K562 (cell line): ENCODE measurements around the gene KMT2E. TPM values are rescaled to one million over a fixed set of nuclear protein-coding genes. Genes with fewer than 3 reads are reported as not detected.

Source experiments
- EP300 ChIP-seq: IDR thresholded peaks from 2 replicates; pipeline ENCODE4 v1.6.1; 2012; ENCODE audit warnings: low read length, improper control_type of control experiment
- ETV6 ChIP-seq, 3 experiments: fragments of 150-350 bp in 1 of 3; sonication (generic) in 1 of 3; formaldehyde crosslinking in 1 of 3; IDR thresholded peaks; 2 replicates each; pipeline versions ENCODE4 v1.6.1 to v1.8.0; 2014 to 2022; ENCODE audit warnings: borderline replicate concordance in 2 of 3, low read depth in 2 of 3, antibody characterized with exemption in 1 of 3, low read length in 1 of 3, mild to moderate bottlenecking in 1 of 3, missing genetic modification reagents in 1 of 3
- FOXM1 ChIP-seq, 2 experiments: fragments of 450-650 bp in 1 of 2; sonication (generic) in 1 of 2; formaldehyde crosslinking in 1 of 2; IDR thresholded peaks; 2 replicates each; pipeline versions ENCODE4 v1.6.1 to v1.9.0; 2017 to 2022; ENCODE audit warnings: low read depth in 2 of 2, mild to moderate bottlenecking in 2 of 2, missing genetic modification reagents in 1 of 2, moderate library complexity in 1 of 2
- FOXO4 ChIP-seq: fragments of 450-650 bp; formaldehyde crosslinking; IDR thresholded peaks from 2 replicates; pipeline ENCODE4 v1.4.0; 2020; ENCODE audit warnings: mild to moderate bottlenecking, moderate library complexity
- LARP7 ChIP-seq: fragments of 450-650 bp; IDR thresholded peaks from 2 replicates; pipeline ENCODE4 v1.6.1; 2016
- MAFK ChIP-seq: IDR thresholded peaks from 2 replicates; pipeline ENCODE4 v1.6.1; 2011; ENCODE audit warnings: low read length, improper control_type of control experiment
- MCM7 ChIP-seq, 2 experiments: fragments of 450-650 bp; IDR thresholded peaks; 2 replicates each; pipeline ENCODE4 v1.6.1; 2016 to 2018
- MEF2A ChIP-seq: IDR thresholded peaks from 2 replicates; pipeline ENCODE4 v1.6.1; 2011; ENCODE audit warnings: low read depth, mild to moderate bottlenecking, low read length, moderate library complexity; ENCODE audit not compliant: control insufficient read depth
- SMARCE1 ChIP-seq: fragments of 450-650 bp; IDR thresholded peaks from 2 replicates; pipeline ENCODE4 v1.7.1; 2016; ENCODE audit warnings: mild to moderate bottlenecking
- ZNF436 ChIP-seq: fragments of 250-450, 450-650 bp; sonication (Bioruptor Pico); formaldehyde crosslinking; IDR thresholded peaks from 2 replicates; pipeline ENCODE4 v1.7.0; 2020; ENCODE audit warnings: mild to moderate bottlenecking
- polyA plus RNA-seq, 8 experiments: library from polyadenylated mRNA; depleted of rRNA in 4 of 8; stranded (reverse) in 5 of 8; unstranded in 3 of 8; fragments of >200 nt; fragmentation: Nextera tagmentation in 2 of 8; fragmentation: Illumina TruSeq in 1 of 8; extraction: Ambion mirVana in 2 of 8; extraction: Trizol in 1 of 8; gene quantifications; 2 replicates each; pipeline versions ENCODE4 v1.2.1 to v1.2.3, GENCODE V29; 2011 to 2014; ENCODE audit warnings: inconsistent platforms in 1 of 8, missing spikeins in 1 of 8
- total RNA-seq, 7 experiments: library from RNA; depleted of rRNA in 6 of 7; stranded (reverse); fragments of >200 nt in 6 of 7; fragmentation: Illumina TruSeq in 2 of 7; extraction: Trizol in 2 of 7; gene quantifications; 2 replicates each; pipeline versions ENCODE4 v1.2.1 to v1.2.3, GENCODE V29; 2011 to 2021; ENCODE audit warnings: low replicate concordance in 1 of 7
- TF ChIP-seq, protein P1 (sequence below): sonication (generic); formaldehyde crosslinking; IDR thresholded peaks from 2 replicates; pipeline ENCODE4 v1.8.1; 2023; ENCODE audit warnings: mild to moderate bottlenecking, missing genetic modification reagents, moderate library complexity
- TF ChIP-seq, protein P2 (sequence below): fragments of 450-650 bp; IDR thresholded peaks from 2 replicates; pipeline ENCODE4 v1.7.0; 2016; ENCODE audit warnings: borderline replicate concordance
- TF ChIP-seq, protein P3 (sequence below): fragments of 250-450 bp; sonication (Bioruptor Pico); IDR thresholded peaks from 2 replicates; pipeline ENCODE4 v1.8.0; 2022; ENCODE audit warnings: moderate library complexity, mild to moderate bottlenecking, inconsistent platforms
- TF ChIP-seq, protein P4 (sequence below): fragments of 450-650 bp; IDR thresholded peaks from 2 replicates; pipeline ENCODE4 v1.6.1; 2018; ENCODE audit not compliant: partially characterized antibody

Gene KMT2E
- total and polyA plus RNA-seq, 9 of the 15 experiments (the other 6 are each of a cell fraction or from before 2014, with no cell fraction given), result 8.9 to 55.3 (median 38.1) TPM

GRCh38 chr7:105012503-105013220 lies 1.3 kb upstream of the KMT2E start (continued):
- TF ChIP-seq FOXO4 (CRISPR knock-in tag), result no peak
- no peak for TF ChIP-seq ZNF436
- peak; percentile 93; the same call in 1 of the 2 replicates for TF ChIP-seq LARP7
- TF ChIP-seq EP300, result peak; percentile 96
- TF ChIP-seq, protein P1, sequence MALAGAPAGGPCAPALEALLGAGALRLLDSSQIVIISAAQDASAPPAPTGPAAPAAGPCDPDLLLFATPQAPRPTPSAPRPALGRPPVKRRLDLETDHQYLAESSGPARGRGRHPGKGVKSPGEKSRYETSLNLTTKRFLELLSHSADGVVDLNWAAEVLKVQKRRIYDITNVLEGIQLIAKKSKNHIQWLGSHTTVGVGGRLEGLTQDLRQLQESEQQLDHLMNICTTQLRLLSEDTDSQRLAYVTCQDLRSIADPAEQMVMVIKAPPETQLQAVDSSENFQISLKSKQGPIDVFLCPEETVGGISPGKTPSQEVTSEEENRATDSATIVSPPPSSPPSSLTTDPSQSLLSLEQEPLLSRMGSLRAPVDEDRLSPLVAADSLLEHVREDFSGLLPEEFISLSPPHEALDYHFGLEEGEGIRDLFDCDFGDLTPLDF, result peak; percentile 85
- TF ChIP-seq, protein P2, sequence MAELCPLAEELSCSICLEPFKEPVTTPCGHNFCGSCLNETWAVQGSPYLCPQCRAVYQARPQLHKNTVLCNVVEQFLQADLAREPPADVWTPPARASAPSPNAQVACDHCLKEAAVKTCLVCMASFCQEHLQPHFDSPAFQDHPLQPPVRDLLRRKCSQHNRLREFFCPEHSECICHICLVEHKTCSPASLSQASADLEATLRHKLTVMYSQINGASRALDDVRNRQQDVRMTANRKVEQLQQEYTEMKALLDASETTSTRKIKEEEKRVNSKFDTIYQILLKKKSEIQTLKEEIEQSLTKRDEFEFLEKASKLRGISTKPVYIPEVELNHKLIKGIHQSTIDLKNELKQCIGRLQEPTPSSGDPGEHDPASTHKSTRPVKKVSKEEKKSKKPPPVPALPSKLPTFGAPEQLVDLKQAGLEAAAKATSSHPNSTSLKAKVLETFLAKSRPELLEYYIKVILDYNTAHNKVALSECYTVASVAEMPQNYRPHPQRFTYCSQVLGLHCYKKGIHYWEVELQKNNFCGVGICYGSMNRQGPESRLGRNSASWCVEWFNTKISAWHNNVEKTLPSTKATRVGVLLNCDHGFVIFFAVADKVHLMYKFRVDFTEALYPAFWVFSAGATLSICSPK, result 0 out of 2 replicates have a peak, but pooled peaks have one; percentile 84
- TF ChIP-seq FOXM1 (IDR thresholded peaks at IDR 0.05; ENCODE audit: low read depth), result no peak
- TF ChIP-seq FOXM1 (CRISPR knock-in tag; IDR thresholded peaks at IDR 0.05; ENCODE audit: low read depth), result peak; percentile 88; the same call in 1 of the 2 replicates
- TF ChIP-seq MAFK, result 0 out of 2 replicates have a peak, but pooled peaks have one; percentile 2
- TF ChIP-seq, protein P3, sequence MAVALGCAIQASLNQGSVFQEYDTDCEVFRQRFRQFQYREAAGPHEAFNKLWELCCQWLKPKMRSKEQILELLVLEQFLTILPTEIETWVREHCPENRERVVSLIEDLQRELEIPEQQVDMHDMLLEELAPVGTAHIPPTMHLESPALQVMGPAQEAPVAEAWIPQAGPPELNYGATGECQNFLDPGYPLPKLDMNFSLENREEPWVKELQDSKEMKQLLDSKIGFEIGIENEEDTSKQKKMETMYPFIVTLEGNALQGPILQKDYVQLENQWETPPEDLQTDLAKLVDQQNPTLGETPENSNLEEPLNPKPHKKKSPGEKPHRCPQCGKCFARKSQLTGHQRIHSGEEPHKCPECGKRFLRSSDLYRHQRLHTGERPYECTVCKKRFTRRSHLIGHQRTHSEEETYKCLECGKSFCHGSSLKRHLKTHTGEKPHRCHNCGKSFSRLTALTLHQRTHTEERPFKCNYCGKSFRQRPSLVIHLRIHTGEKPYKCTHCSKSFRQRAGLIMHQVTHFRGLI (CRISPR knock-in tag), result no peak
- TF ChIP-seq, protein P4, sequence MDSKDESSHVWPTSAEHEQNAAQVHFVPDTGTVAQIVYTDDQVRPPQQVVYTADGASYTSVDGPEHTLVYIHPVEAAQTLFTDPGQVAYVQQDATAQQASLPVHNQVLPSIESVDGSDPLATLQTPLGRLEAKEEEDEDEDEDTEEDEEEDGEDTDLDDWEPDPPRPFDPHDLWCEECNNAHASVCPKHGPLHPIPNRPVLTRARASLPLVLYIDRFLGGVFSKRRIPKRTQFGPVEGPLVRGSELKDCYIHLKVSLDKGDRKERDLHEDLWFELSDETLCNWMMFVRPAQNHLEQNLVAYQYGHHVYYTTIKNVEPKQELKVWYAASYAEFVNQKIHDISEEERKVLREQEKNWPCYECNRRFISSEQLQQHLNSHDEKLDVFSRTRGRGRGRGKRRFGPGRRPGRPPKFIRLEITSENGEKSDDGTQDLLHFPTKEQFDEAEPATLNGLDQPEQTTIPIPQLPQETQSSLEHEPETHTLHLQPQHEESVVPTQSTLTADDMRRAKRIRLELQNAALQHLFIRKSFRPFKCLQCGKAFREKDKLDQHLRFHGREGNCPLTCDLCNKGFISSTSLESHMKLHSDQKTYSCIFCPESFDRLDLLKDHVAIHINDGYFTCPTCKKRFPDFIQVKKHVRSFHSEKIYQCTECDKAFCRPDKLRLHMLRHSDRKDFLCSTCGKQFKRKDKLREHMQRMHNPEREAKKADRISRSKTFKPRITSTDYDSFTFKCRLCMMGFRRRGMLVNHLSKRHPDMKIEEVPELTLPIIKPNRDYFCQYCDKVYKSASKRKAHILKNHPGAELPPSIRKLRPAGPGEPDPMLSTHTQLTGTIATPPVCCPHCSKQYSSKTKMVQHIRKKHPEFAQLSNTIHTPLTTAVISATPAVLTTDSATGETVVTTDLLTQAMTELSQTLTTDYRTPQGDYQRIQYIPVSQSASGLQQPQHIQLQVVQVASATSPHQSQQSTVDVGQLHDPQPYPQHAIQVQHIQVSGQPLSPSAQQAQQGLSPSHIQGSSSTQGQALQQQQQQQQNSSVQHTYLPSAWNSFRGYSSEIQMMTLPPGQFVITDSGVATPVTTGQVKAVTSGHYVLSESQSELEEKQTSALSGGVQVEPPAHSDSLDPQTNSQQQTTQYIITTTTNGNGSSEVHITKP, result peak; percentile 82
- peak in 1 of 2 experiments; percentile 18; a peak in 1 of 4 replicates for TF ChIP-seq MCM7 (IDR thresholded peaks at IDR 0.05)
- TF ChIP-seq ETV6 (IDR thresholded peaks at IDR 0.05; ENCODE audit: borderline replicate concordance in 1 of 2, low read depth in 2 of 2, low read length in 1 of 2), result peak; percentile 63 to 83; a peak in 2 of 4 replicates
- no peak for TF ChIP-seq ETV6 (CRISPR knock-in tag; IDR thresholded peaks at IDR 0.05; ENCODE audit: borderline replicate concordance)
- TF ChIP-seq MEF2A, result peak; percentile 65; the same call in 1 of the 2 replicates
- peak; percentile 93 for TF ChIP-seq SMARCE1
